OCI-LY7 (cell line): ENCODE data around the gene ARMC9. TPM values are rescaled to one million over a fixed set of nuclear protein-coding genes. Genes with fewer than 3 reads are reported as not detected.

Source experiments
- BruUV-seq: library from RNA; stranded (reverse); fragments of 400-500 nt; replicated peaks from 2 replicates; lab custom pipeline; 2021; lab: Mats Ljungman, UMichigan
- CTCF ChIA-PET: fragments of 300-600 bp; sonication (Branson Sonifier 250); formaldehyde crosslinking; loops from one replicate; lab custom pipeline; 2022; ENCODE audit warnings: antibody characterized with exemption; ENCODE audit not compliant: unreplicated experiment; lab: Charles Lee
- POLR2A ChIA-PET: fragments of 300-600 bp; sonication (Branson Sonifier 250); formaldehyde crosslinking; loops from one replicate; lab custom pipeline; 2022; ENCODE audit warnings: antibody characterized with exemption; lab: Charles Lee
- DNase-seq: peaks from one replicate; pipeline ENCODE4 v3.0.0-alpha.2; 2015; ENCODE audit warnings: low spot score
- H2AFZ ChIP-seq: fragments of 200-600 bp; sonication (generic), shearing (Covaris generic); 2 replicates; pipeline ENCODE4 v1.6.1; 2014; ENCODE audit warnings: mild to moderate bottlenecking, antibody characterized with exemption, low read length, moderate library complexity
- H3K27ac ChIP-seq: fragments of 200-600 bp; sonication (generic); 2 replicates; pipeline ENCODE4 v1.5.1; 2014; ENCODE audit warnings: mixed run types, low read depth, mild to moderate bottlenecking, moderate library complexity, low read length, inconsistent platforms; ENCODE audit not compliant: poor library complexity, severe bottlenecking
- H3K36me3 ChIP-seq: fragments of 200-600 bp; sonication (generic); 2 replicates; pipeline ENCODE4 v1.6.1; 2014; ENCODE audit warnings: mild to moderate bottlenecking, antibody characterized with exemption, low read length, moderate library complexity, mixed read lengths; ENCODE audit not compliant: insufficient read depth
- H3K4me1 ChIP-seq: fragments of 200-600 bp; sonication (generic); 2 replicates; pipeline ENCODE4 v1.5.1; 2014; ENCODE audit warnings: mild to moderate bottlenecking, low read length; ENCODE audit not compliant: insufficient read depth, poor library complexity, severe bottlenecking
- H3K4me2 ChIP-seq: fragments of 200-600 bp; sonication (generic); 2 replicates; pipeline ENCODE4 v1.6.1; 2014; ENCODE audit warnings: mild to moderate bottlenecking, low read length
- H3K4me3 ChIP-seq: fragments of 200-600 bp; sonication (generic); 2 replicates; pipeline ENCODE4 v1.5.1; 2014; ENCODE audit warnings: mild to moderate bottlenecking, low read depth, low read length; ENCODE audit not compliant: poor library complexity, severe bottlenecking
- H3K79me2 ChIP-seq: fragments of 200-600 bp; sonication (generic); 2 replicates; pipeline ENCODE4 v1.6.1; 2016; ENCODE audit warnings: low read depth, mild to moderate bottlenecking, low read length, moderate library complexity, mixed read lengths; ENCODE audit not compliant: insufficient read depth
- H3K9me2 ChIP-seq: fragments of 200-600 bp; sonication (generic); 2 replicates; pipeline ENCODE4 v1.6.1; 2016; ENCODE audit warnings: mild to moderate bottlenecking, low read length, mixed read lengths; ENCODE audit not compliant: insufficient read depth
- H3K9me3 ChIP-seq: fragments of 200-600 bp; sonication (generic); 2 replicates; pipeline ENCODE4 v1.6.1; 2014; ENCODE audit warnings: mild to moderate bottlenecking, mixed run types, low read length, mixed read lengths
- H4K20me1 ChIP-seq: fragments of 200-600 bp; sonication (generic); 2 replicates; pipeline ENCODE4 v1.6.1; 2014; ENCODE audit warnings: mild to moderate bottlenecking, antibody characterized with exemption, low read length, moderate library complexity, mixed read lengths; ENCODE audit not compliant: insufficient read depth
- CTCF ChIP-seq: fragments of 200-600 bp; sonication (generic); conservative IDR thresholded peaks from 2 replicates; pipeline ENCODE4 v1.5.1; 2014; ENCODE audit warnings: mild to moderate bottlenecking, antibody characterized with exemption, low read length, moderate library complexity, mixed read lengths
- EZH2phosphoT487 ChIP-seq: fragments of 200-600 bp; sonication (generic); IDR thresholded peaks from 2 replicates; pipeline ENCODE4 v1.6.1; 2018; ENCODE audit warnings: low read depth, borderline replicate concordance, mild to moderate bottlenecking, mixed run types, antibody characterized with exemption, low read length, moderate library complexity, mixed read lengths
- intact Hi-C: fragments of 100-400 bp; cut with micrococcal nuclease; formaldehyde crosslinking; loops from one replicate; pipeline ENCODE4 v1.10.0; 2022; ENCODE audit not compliant: unreplicated experiment
- total RNA-seq, 2 experiments: library from RNA; depleted of rRNA in 1 of 2; stranded (reverse); fragments of >200 nt in 1 of 2; shearing (Covaris generic) in 1 of 2; gene quantifications; 2 replicates each; pipeline ENCODE4 v1.2.3, GENCODE V29; 2014 to 2022

Gene ARMC9
- total RNA-seq, 2 experiments from 2014 or later, result 6.6 to 12.2 TPM

- Histone ChIP-seq H2AFZ (no peak overlapping the region), H3K4me1 (peaks cover 2% of the 10 kb centered on the region), H3K27ac (no peak overlapping the region), H3K4me3 (no peak overlapping the region), H3K4me2 (no peak overlapping the region), H3K9me3 (no peaks in the 10 kb centered on the region), H3K79me2 (no peaks in the 10 kb centered on the region), H3K9me2 (no peaks in the 10 kb centered on the region), H3K36me3 (no peaks in the 10 kb centered on the region), H4K20me1 (no peaks in the 10 kb centered on the region)
- ChIA-PET CTCF (no interaction called here), POLR2A (no interaction called here)
- DNase-seq, result no peak
- intact Hi-C loops, result no loop called here
- no TSS peak for BruUV-seq
- TF ChIP-seq CTCF (no peak), EZH2phosphoT487 (no peak)
Measured at GRCh38 chr2:231369580-231370428, 171.4 kb downstream of the ARMC9 start.

- TF ChIP-seq EZH2phosphoT487, result no peak
- TF ChIP-seq CTCF, result no peak
- Histone ChIP-seq H3K79me2 (no peaks in the 10 kb centered on the region), H3K4me2 (no peak overlapping the region), H3K9me2 (no peaks in the 10 kb centered on the region), H3K4me1 (no peaks in the 10 kb centered on the region), H3K9me3 (no peaks in the 10 kb centered on the region), H4K20me1 (no peaks in the 10 kb centered on the region), H3K36me3 (no peaks in the 10 kb centered on the region), H3K27ac (no peak overlapping the region), H2AFZ (no peak overlapping the region), H3K4me3 (no peak overlapping the region)
- intact Hi-C loops, result no loop called here
- DNase-seq, result no peak
- BruUV-seq, result no TSS peak
- ChIA-PET POLR2A (no interaction called here), CTCF (interaction anchor here (0.6 kb wide), 1 partner anchor 73 kb away, joined by 3 read pairs; no protein-coding TSS in a partner anchor)
Measured at GRCh38 chr2:231370429-231370748, 172.0 kb downstream of the ARMC9 start.

- no peak overlapping the region for H2AFZ ChIP-seq
- H3K4me3 ChIP-seq, result no peak overlapping the region
- BruUV-seq, result no TSS peak
- ChIA-PET CTCF (interaction anchor here (0.6 kb wide), 1 partner anchor 74 kb away, joined by 3 read pairs; no protein-coding TSS in a partner anchor), POLR2A (no interaction called here)
- no peak overlapping the region for H3K27ac ChIP-seq
- intact Hi-C loops, result no loop called here
- H3K79me2 ChIP-seq, result no peaks in the 10 kb centered on the region
- H3K9me3 ChIP-seq, result no peaks in the 10 kb centered on the region
- TF ChIP-seq EZH2phosphoT487, result no peak
- TF ChIP-seq CTCF, result no peak
- no peak overlapping the region for H3K4me2 ChIP-seq
- H3K4me1 ChIP-seq, result no peaks in the 10 kb centered on the region
- H3K36me3 ChIP-seq, result no peaks in the 10 kb centered on the region
- DNase-seq, result no peak
- H3K9me2 ChIP-seq, result no peaks in the 10 kb centered on the region
- H4K20me1 ChIP-seq, result no peaks in the 10 kb centered on the region
Measured at GRCh38 chr2:231370749-231371429, 172.5 kb downstream of the ARMC9 start.
